Pulmonary artery endothelial cell (primary cell): ENCODE results near the gene DCUN1D2. TPM values are rescaled to one million over a fixed set of nuclear protein-coding genes. Genes with fewer than 3 reads are reported as not detected.

ENCODE experiments used
- DNase-seq: peaks from one replicate; pipeline ENCODE4 v3.0.0-alpha.2; 2011; ENCODE audit warnings: low read depth, low spot score
- total RNA-seq: library from RNA; depleted of rRNA; stranded (reverse); fragments of >200 nt; gene quantifications from 2 replicates; pipeline ENCODE4 v1.2.3, GENCODE V29; 2014

DCUN1D2 gene
- total RNA-seq, 1 donor from 2014 or later: 7.7 TPM

DNA sequence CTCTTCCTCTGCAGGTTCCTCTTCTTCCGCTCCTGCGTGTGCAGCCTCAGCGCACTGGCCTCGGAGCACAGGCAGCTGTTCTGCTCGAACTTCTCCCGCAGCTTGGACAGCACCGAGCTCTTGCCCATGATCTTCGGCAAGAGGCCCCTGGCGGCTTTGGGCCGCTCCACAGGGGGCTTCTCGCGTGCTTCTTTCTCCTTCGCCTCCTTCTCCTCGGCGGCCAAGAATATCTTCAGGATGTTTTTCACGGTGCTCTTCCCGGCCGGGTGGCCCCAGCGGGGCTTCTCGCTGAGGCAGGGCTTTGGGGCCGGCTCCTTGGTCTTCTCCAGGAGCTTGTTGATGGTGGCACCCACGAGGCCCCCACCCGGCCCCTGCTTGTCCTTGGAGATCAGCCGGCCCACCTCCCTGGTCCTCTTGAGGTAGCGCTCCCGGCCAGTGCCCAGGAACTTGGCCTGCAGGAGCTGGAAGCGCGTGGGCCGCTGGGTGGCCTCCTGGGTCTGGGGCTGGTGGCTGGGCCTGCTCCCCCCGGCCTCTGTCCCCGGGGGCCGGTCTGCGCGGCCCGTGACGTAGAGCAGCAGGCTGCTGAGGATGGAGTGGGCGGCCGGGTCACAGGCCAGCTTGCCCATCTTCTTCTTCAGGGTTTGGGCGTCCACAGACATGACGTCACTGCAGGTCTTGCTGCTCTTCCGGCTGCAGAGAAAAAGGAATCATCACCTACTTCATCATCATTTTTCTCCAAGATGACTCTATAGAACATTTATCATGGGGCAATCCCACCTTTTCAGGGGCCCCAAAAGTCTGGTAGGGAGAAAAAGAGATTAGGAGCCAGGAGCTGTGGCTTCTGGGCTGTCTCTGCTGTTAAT lies 82.7 kb downstream of the DCUN1D2 start:
- DNase-seq: no peak

- no peak for DNase-seq
Observed at GRCh38 chr13:113407103-113407530, 83.4 kb downstream of the DCUN1D2 start.

DNA sequence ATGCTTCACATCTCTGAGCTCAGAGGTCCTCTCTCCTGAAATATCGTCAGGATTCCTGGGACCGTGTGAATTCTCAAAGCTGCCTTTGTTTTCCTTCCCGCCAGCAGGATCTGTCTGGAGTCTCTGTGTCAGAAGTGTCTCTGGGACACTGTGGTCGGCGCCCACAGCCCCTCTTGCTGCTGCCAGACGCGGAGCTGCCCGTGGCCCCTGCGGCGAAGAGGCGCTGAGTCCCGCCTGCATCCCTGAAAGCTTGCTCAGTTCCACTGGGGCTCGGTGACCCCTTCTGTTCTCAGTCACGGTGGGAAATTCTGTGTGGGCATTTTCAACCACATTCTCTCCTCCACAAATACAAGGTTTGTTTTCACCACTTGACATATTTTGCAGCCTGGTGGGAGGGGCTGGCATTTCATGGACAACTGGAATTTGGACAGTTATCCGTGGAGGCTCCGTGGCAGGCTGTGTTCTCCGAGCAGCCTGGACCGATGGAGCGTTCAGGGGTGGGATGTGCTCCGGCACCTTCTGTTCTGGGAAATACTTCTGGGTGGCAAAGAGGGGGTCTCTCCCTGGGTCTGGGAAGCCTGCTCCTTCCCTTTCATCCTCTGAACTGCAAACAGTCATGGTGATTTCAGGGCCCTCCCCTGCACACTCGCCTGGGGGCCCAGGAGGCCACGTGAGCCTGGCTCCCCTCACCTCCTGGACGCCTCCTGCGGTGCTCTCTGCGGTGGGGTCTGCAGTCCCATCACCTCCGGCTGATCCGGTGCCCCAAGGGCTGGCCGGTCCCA lies 84.0 kb downstream of the DCUN1D2 start:
- no peak for DNase-seq

Other genes starting within 250 kb of the DCUN1D2 start
- 209 and 236 TPM in 2 replicates for gene LAMP1, start 193.5 kb downstream of the DCUN1D2 start, total RNA-seq
- gene GRTP1, start 126.6 kb downstream of the DCUN1D2 start, total RNA-seq: 0.07 and 0.20 TPM in 2 replicates
- gene ADPRHL1, start 37.2 kb downstream of the DCUN1D2 start, total RNA-seq: 0.20 and 0.32 TPM in 2 replicates
- gene TFDP1, start 94.0 kb upstream of the DCUN1D2 start, total RNA-seq: 69.5 and 90.6 TPM in 2 replicates
- gene ATP4B, start 167.5 kb upstream of the DCUN1D2 start, total RNA-seq: 0.07 and 0.13 TPM in 2 replicates
- not detected in 2 replicates for gene GRK1, start 176.5 kb upstream of the DCUN1D2 start, total RNA-seq